ENCODE data around the gene ZFYVE9.
"Not testable (repeated sequence)": the region's sequence is repeated elsewhere in the genome, so short reads cannot be mapped to it uniquely, and the experiment has no call there.

Gene ZFYVE9

DNA sequence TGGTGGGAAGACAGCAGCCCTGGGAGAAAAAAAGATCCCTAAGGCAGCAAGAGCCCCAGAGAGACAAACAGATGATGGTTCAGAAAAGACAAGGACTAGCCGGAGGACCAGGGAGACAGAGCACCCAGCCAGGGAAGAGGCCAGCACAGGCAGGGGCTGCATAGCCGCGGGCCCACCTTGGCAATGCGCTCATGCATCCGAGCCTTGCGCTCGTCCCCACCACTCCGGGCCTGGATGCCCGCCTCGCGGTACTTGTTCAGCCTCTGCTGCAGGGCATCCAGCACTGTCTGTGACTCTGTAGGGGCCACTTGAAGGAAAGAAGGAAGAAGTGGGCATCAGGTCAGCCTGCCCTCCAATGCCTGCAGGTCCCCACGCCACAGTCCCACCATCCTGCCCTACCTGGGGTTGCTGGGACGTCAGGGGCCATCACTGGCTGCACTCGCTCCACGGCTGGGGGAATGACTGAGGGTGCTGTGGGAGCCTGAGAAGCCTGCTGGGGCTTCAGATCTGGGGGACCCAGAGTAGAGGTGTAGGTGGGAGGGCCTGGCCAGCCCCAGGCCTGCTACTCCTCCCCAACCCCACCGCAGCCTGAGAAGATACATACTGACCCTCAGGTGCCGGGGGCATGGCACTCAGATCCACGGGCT lies 217.1 kb downstream of the ZFYVE9 start:
- Mint-ChIP-seq H3K9me3 (no peaks in the 10 kb centered on the region), H3K27ac (no peak overlapping the region), H3K36me3 (ENCODE audit: low read depth) (peaks cover 100% of the 10 kb centered on the region), H3K4me3 (no peak overlapping the region), H3K4me1 (ENCODE audit: low read depth) (peaks cover 2% of the 10 kb centered on the region), H3K27me3 (no peaks in the 10 kb centered on the region)
- intact Hi-C loops (cut with micrococcal nuclease) = no loop called here

DNA sequence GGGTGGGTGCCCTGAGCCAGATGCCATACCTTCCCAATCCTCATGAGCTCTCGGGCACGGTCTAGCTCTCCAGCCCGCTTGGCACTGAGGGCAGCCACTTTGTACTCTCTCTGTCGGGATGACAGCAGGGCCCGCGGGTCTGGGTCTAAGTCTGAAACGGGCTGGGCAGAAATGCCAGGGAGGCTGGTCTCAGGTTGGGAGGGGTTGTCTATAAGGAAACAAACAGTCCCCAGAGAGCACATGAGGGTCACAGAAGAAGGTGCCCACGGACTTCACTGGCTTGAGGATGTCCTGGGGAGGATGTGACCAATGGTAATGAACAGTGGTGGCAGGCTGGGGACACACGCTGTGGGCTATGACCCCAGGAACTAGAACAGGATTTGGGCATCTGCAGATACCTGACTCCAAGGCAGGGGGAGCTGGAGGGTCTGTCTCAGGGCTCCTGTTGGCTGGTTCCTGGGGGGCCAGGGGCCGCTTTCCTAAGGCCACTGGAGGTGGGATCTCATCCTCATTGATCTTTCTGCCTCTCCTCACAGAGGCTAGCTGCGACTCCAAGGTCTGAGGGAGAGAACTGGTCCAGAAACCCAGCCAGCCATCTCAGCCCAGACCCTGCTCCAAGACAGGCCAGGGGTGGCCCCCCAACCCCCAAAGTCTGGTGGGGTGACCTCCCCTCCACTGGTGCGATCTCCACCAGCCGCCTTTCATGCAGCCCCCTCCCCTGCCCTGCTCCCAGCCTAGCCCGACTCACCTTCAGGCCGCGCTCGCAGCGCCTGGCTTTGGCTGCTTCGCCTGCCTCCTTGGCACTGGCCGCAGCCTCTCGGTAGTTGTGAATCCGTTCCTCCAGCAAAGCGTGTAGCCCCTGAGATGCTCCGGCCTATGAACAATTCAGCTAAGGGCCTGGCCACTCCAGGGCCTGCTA lies 218.0 kb downstream of the ZFYVE9 start:
- H3K4me1 Mint-ChIP-seq (ENCODE audit: low read depth) = peaks cover 9% of the 10 kb centered on the region
- H3K36me3 Mint-ChIP-seq (ENCODE audit: low read depth) = peaks cover 95% of the 10 kb centered on the region
- H3K4me3 Mint-ChIP-seq = no peak overlapping the region
- H3K9me3 Mint-ChIP-seq = no peaks in the 10 kb centered on the region
- H3K27ac Mint-ChIP-seq = no peak overlapping the region
- intact Hi-C loops (cut with micrococcal nuclease) = loop anchor here (10.0 kb wide), 2 partner anchors 305 to 325 kb away; partner anchors contain the start of genes BTF3L4 and TXNDC12
- no peaks in the 10 kb centered on the region for H3K27me3 Mint-ChIP-seq

DNA sequence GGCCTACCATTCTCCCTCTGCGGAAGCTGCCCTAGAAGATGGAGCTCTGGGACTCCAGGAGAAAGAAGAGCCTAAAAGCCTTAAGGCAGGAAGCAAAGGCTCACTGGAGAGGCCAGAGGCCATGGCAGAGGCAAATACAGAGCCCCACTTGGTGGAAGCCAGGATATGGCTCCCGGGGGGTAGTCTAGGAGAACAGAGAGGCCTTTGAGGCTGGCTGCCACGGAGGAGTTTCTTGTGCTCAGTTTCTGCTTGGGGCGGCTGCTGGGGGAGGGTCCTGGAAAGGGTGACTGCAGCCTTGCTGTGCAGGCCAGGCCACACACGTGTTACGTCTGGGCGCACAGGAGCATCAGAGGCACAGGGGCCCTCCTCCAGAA lies 218.7 kb downstream of the ZFYVE9 start:
- Mint-ChIP-seq H3K27me3 (no peaks in the 10 kb centered on the region), H3K36me3 (ENCODE audit: low read depth) (peaks cover 95% of the 10 kb centered on the region), H3K27ac (no peak overlapping the region), H3K4me1 (ENCODE audit: low read depth) (peaks cover 16% of the 10 kb centered on the region), H3K4me3 (no peak overlapping the region), H3K9me3 (no peaks in the 10 kb centered on the region)
- intact Hi-C loops (cut with micrococcal nuclease) = loop anchor here (10.0 kb wide), 2 partner anchors 306 to 324 kb away; partner anchors contain the start of genes BTF3L4 and TXNDC12

DNA sequence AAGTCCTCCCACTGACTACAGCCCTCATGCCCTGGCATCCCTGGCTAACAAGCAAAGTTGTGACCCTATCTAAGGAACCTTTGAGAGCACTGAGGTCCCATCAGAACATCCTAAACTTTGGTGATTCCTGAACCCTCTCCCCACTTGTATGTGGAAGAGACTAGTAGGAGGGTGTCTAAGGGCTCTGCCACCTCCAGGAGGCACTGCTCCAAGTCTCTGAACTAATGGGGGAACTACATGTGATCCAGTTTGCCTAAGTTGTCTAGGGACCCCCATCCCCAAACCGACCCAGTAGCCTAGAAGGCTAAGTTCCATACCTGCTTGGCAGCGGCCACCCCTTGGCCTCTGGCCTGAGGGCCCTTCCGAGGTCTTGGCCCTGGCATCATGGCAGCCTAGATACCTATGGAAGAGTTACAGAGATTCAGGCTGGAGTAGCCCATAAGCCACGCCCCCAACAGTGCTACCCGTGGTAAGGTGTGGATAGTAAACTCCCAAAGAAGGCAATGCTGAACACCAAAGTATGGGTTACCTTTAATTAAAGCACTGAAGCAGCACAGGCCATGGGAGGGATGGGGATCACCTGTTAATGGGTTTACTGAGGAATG lies 222.4 kb downstream of the ZFYVE9 start:
- Mint-ChIP-seq H3K4me3 (peak overlapping the region; percentile 20), H3K4me1 (ENCODE audit: low read depth) (peaks cover 31% of the 10 kb centered on the region), H3K36me3 (ENCODE audit: low read depth) (peaks cover 65% of the 10 kb centered on the region), H3K27ac (peak overlapping the region; percentile 99), H3K9me3 (no peaks in the 10 kb centered on the region), H3K27me3 (peaks cover 19% of the 10 kb centered on the region)
- intact Hi-C loops (cut with micrococcal nuclease) = loop anchor here (10.0 kb wide), 2 partner anchors 310 to 320 kb away; partner anchors contain the start of genes BTF3L4 and TXNDC12

DNA sequence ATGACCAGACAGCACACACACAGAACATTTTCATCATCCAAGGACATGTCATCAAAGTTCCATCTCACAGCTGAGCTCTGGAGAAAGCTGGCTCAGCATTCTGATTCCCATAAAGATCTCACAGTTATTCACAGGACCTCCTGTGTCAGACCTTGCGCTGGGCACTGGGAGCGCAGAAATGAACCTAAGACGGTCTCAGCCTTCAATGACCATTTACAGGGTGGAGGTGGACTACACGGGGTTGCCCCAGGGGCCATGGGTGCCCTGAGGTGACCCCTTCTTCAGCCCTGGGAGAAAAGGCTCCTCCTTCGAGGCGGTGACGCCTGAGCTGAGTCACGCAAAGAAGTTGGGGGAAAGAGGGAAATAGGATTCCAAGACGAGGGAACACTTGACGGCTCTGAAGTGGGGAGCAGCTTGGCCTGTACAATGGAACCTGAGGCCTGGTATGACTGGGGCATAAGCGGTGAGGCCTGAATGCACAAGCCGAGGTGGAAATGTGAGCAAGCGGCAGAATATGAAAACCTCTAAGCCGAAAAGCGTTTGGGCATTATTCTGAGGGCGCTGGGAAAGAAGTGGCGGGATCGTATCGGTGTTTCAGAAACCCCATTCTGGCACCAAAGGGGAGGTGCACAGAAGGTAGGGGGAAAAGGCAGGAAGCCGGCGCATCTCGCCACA lies 223.3 kb downstream of the ZFYVE9 start:
- H3K36me3 Mint-ChIP-seq (ENCODE audit: low read depth) = peaks cover 56% of the 10 kb centered on the region
- peak overlapping the region; percentile 99 for H3K27ac Mint-ChIP-seq
- intact Hi-C loops (cut with micrococcal nuclease) = loop anchor here (1.0 to 10.0 kb wide), 4 partner anchors 39 to 320 kb away; partner anchors contain the start of genes BTF3L4, ORC1, PRPF38A and TUT4
- H3K27me3 Mint-ChIP-seq = peaks cover 19% of the 10 kb centered on the region
- peaks cover 31% of the 10 kb centered on the region for H3K4me1 Mint-ChIP-seq (ENCODE audit: low read depth)
- H3K4me3 Mint-ChIP-seq = peak overlapping the region; percentile 96
- H3K9me3 Mint-ChIP-seq = no peaks in the 10 kb centered on the region

DNA sequence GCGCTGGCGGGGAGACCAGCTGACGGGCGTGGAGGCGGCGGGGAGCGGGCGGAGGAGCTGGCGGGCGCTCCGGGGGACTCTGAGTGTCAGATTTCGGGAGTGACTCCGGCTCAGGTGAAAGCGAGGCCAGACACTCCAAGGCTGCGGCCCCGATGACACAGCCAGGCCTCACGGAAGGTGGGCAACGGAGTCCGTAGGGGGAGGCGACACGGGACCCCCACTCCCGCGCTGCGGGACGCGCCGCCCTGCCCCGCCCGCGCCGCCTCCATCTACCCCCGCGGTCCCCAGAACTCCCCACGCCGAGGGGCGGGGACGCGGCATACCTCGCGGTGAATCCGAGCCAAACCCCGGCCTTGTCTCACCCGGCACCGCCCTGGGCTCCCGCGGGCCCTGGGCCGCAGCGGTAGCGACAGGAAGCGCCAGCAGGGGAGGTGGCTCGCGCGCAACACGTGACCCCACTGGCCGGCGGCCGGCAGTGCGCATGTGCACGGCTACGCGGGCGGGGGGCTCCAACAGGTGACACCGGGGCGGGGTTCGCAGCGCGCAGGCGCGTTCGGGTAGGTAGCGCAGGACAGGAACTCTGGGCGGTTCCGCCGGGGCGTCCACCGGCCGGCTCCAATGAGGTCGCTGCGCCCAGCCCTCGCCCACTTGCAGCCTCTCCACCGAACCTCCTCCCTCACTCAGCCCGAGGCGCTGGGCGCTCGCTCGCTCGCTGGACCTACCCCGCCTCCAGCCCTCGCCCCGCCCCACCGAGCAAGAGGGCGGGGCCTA lies 224.0 kb downstream of the ZFYVE9 start, which contains the start of gene CC2D1B:
Gene CC2D1B, minus strand, starts transcription at position 460 of the 771 bp plus-strand sequence. CDS start 1,585 bp downstream, outside the sequence.
- Mint-ChIP-seq H3K9me3 (no peaks in the 10 kb centered on the region), H3K27me3 (peaks cover 19% of the 10 kb centered on the region), H3K36me3 (ENCODE audit: low read depth) (peaks cover 49% of the 10 kb centered on the region), H3K27ac (peak within 1 kb of the TSS; percentile 99), H3K4me3 (peak within 1 kb of the TSS; percentile 96), H3K4me1 (ENCODE audit: low read depth) (peaks cover 31% of the 10 kb centered on the region)
- intact Hi-C loops (cut with micrococcal nuclease) = loop anchor here (1.0 to 10.0 kb wide), 4 partner anchors 38 to 319 kb away; partner anchors contain the start of genes BTF3L4, ORC1, PRPF38A and TUT4

DNA sequence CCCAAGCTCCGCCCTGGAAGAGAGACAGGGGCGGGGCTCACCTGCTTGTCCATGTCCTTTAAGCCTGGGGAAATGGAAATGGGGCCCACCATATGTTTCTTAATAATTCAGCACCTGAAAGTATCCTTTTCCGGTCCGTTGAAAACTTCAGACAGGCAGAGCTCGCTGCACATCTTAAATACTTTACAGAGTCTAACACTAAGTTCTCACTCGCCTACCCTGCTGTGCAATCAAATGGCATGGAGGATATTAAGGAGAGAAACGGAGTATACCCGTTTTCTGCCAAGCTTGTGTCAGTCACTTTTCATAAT lies 224.6 kb downstream of the ZFYVE9 start:
- H3K9me3 Mint-ChIP-seq = no peaks in the 10 kb centered on the region
- peaks cover 43% of the 10 kb centered on the region for H3K36me3 Mint-ChIP-seq (ENCODE audit: low read depth)
- peaks cover 31% of the 10 kb centered on the region for H3K4me1 Mint-ChIP-seq (ENCODE audit: low read depth)

DNA sequence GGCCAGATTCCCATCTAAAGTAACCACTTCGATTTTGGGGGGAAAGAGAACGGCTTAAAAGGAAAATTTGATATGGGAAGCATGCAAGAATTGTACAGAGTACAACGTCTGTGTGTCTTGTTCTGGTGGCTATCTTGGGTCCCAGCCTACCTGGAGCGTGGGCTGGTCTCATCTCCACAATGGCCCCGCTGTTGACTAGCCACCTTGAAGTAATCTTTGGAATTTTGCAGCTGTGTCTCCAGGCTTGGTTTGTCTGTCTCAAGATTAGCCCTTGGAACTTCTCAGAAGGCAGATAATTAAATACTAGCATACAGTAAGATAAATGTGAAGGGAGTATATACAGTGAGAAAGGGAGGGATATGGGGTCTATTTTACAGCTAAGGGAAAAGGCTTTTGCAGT lies 225.4 kb downstream of the ZFYVE9 start:
- H3K4me3 Mint-ChIP-seq = no peak overlapping the region
- H3K27ac Mint-ChIP-seq = no peak overlapping the region
- no peaks in the 10 kb centered on the region for H3K9me3 Mint-ChIP-seq
- peaks cover 35% of the 10 kb centered on the region for H3K36me3 Mint-ChIP-seq (ENCODE audit: low read depth)
- H3K4me1 Mint-ChIP-seq (ENCODE audit: low read depth) = peaks cover 31% of the 10 kb centered on the region
- intact Hi-C loops (cut with micrococcal nuclease) = loop anchor here (5.0 to 10.0 kb wide), 3 partner anchors 185 to 318 kb away; partner anchors contain the start of genes BTF3L4, TUT4 and TXNDC12
- H3K27me3 Mint-ChIP-seq = peaks cover 19% of the 10 kb centered on the region

More for the DNA sequence above, 224.6 kb downstream of the ZFYVE9 start:
- intact Hi-C loops (cut with micrococcal nuclease) = loop anchor here (5.0 to 10.0 kb wide), 3 partner anchors 186 to 318 kb away; partner anchors contain the start of genes BTF3L4, TUT4 and TXNDC12
- peaks cover 19% of the 10 kb centered on the region for H3K27me3 Mint-ChIP-seq
- peak overlapping the region; percentile 99 for H3K27ac Mint-ChIP-seq
- H3K4me3 Mint-ChIP-seq = peak overlapping the region; percentile 96

DNA sequence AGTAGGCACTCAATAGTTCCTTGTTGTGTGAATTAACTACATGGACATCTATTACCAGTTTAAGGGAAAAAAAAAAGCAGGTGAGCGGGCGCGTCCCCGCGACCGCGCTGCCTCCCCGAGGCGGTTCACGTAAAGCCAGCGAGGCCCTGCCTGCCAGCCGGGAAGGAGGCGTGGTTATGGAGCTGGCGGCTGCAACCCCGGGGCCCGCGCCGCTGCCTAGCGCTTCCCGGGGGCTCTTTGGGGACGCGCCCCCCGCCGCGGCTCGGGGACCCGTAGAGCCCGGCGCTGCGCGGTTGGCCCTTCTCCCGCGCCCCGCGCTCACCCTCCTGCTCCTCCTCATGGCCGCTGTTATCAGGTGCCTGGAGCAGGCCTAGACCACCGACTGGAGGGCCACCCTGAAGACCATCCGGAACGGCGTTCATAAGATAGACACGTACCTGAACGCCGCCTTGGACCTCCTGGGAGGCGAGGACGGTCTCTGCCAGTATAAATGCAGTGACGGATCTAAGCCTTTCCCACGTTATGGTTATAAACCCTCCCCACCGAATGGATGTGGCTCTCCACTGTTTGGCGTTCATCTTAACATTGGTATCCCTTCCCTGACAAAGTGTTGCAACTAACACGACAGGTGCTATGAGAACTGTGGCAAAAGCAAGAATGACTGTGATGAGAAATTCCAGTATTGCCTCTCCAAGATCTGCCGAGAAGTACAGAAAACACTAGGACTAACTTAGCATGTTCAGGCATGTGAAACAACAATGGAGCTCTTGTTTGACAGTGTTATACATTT lies 226.7 kb downstream of the ZFYVE9 start:
- H3K27me3 Mint-ChIP-seq = peaks cover 19% of the 10 kb centered on the region
- peak overlapping the region; percentile 62 for H3K4me3 Mint-ChIP-seq
- no peaks in the 10 kb centered on the region for H3K9me3 Mint-ChIP-seq
- H3K36me3 Mint-ChIP-seq (ENCODE audit: low read depth) = peaks cover 30% of the 10 kb centered on the region
- peaks cover 31% of the 10 kb centered on the region for H3K4me1 Mint-ChIP-seq (ENCODE audit: low read depth)
- no peak overlapping the region for H3K27ac Mint-ChIP-seq
- intact Hi-C loops (cut with micrococcal nuclease) = loop anchor here (5.0 to 10.0 kb wide), 3 partner anchors 184 to 316 kb away; partner anchors contain the start of genes BTF3L4, TUT4 and TXNDC12

DNA sequence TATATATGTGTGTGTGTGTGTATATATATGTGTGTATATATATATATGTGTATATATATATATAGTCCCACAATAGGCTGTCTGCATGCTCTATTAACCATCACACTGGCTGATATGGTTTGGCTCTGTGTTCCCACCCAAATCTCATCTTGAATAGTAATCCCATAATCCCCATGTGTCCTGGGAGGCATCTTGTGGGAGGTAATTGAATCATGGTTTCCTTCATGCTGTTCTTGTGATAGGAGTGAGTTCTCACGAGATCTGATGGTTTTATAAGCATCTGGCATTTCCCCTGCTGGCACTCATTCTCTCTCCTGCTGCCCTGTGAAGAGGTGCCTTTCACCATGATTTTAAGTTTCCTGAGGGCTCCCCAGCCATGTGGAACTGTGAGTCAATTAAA lies 228.0 kb downstream of the ZFYVE9 start:
- not testable (repeated sequence) for H3K4me3 Mint-ChIP-seq, H3K27ac Mint-ChIP-seq, H3K9me3 Mint-ChIP-seq
- Mint-ChIP-seq H3K4me1 (ENCODE audit: low read depth) (peaks cover 22% of the 10 kb centered on the region), H3K36me3 (ENCODE audit: low read depth) (peaks cover 34% of the 10 kb centered on the region), H3K27me3 (peaks cover 19% of the 10 kb centered on the region)
- intact Hi-C loops (cut with micrococcal nuclease) = loop anchor here (5.0 to 10.0 kb wide), 3 partner anchors 182 to 315 kb away; partner anchors contain the start of genes BTF3L4, TUT4 and TXNDC12

DNA sequence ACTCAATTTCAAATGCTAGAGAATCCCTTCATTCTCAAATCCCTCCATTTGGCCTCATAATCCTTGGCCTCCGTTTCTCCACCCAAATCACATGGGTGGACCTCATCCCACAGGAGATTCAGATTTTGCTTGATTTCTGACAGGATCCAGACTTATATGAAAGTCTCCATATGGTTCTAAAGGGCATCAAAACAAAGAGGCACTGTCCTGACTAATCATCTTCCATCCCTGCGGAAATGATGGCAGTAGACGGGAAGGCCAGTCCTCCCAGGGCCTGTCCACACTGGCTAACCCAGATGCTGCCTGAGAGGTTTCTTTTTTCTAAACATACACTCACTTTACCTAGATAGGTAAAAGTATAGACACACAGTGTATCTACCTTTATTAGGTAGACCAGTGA lies 243.5 kb downstream of the ZFYVE9 start:
- peaks cover 27% of the 10 kb centered on the region for H3K36me3 Mint-ChIP-seq (ENCODE audit: low read depth)
- intact Hi-C loops (cut with micrococcal nuclease) = no loop called here
- H3K27me3 Mint-ChIP-seq = no peaks in the 10 kb centered on the region
- no peaks in the 10 kb centered on the region for H3K4me1 Mint-ChIP-seq (ENCODE audit: low read depth)
- no peaks in the 10 kb centered on the region for H3K9me3 Mint-ChIP-seq
- no peak overlapping the region for H3K27ac Mint-ChIP-seq
- H3K4me3 Mint-ChIP-seq = no peak overlapping the region

DNA sequence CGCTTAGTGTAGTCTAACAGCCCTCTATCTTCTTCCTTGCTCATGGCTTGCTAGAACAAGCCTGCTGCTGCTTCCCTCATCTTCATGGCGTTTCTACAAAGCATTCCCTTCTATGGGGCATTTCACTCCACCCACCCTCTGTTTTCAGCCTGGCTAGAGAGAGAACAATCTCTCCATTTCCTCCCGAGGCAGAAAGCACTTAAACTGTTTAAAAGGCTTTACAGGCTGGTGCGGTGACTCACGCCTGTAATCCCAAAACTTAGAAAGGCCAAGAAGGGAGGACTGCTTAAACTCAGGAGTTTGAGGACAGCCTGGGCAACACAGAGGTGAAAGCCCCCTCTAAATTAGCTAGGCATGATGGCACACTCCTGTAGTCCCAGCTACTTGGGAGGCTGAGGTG lies 244.6 kb downstream of the ZFYVE9 start:
- intact Hi-C loops (cut with micrococcal nuclease) = no loop called here
- Mint-ChIP-seq H3K9me3 (no peaks in the 10 kb centered on the region), H3K4me3 (no peak overlapping the region), H3K27me3 (no peaks in the 10 kb centered on the region), H3K36me3 (ENCODE audit: low read depth) (peaks cover 27% of the 10 kb centered on the region), H3K4me1 (ENCODE audit: low read depth) (no peaks in the 10 kb centered on the region), H3K27ac (no peak overlapping the region)
